Lung (tissue), 12 donors: ENCODE data around the gene LOXL1. TPM values are rescaled to one million over a fixed set of nuclear protein-coding genes. Genes with fewer than 3 reads are reported as not detected.

Source experiments
- ATAC-seq: fragments of 200-7000 bp; cut with Tn5 transposase; one replicate; pipeline ENCODE4 v1.9.1; 2020; ENCODE audit warnings: moderate number of reproducible peaks; ENCODE audit not compliant: insufficient read depth, low FRiP score
- DNase-seq, 3 donors: peaks; one replicate each; pipeline ENCODE4 v3.0.0-alpha.2; 2013 to 2017
- H3K27ac ChIP-seq, 2 donors: one replicate each; pipeline ENCODE4 v1.5.1; 2013; ENCODE audit warnings: mild to moderate bottlenecking in 2 of 2, moderate library complexity in 2 of 2, control low read depth in 1 of 2, inconsistent platforms in 1 of 2, low read depth in 1 of 2, low read length in 1 of 2
- H3K27me3 ChIP-seq, 3 donors: one replicate each; pipeline ENCODE4 v1.5.1; 2013; ENCODE audit warnings: low read length in 2 of 3; ENCODE audit not compliant: control insufficient read depth in 3 of 3, insufficient read depth in 3 of 3
- H3K36me3 ChIP-seq, 4 donors: one replicate each; pipeline ENCODE4 v1.5.1; 2013; ENCODE audit warnings: low read length in 4 of 4, mild to moderate bottlenecking in 1 of 4, moderate library complexity in 1 of 4; ENCODE audit not compliant: control insufficient read depth in 4 of 4, insufficient read depth in 4 of 4
- H3K4me1 ChIP-seq, 5 donors: one replicate each; pipeline ENCODE4 v1.5.1; 2013; ENCODE audit warnings: low read length in 5 of 5, mild to moderate bottlenecking in 2 of 5, moderate library complexity in 1 of 5; ENCODE audit not compliant: control insufficient read depth in 5 of 5, insufficient read depth in 5 of 5
- H3K4me3 ChIP-seq: one replicate; pipeline ENCODE4 v1.5.1; 2013; ENCODE audit warnings: mild to moderate bottlenecking, control low read depth, moderate library complexity
- H3K9ac ChIP-seq, 2 donors: one replicate each; pipeline ENCODE4 v1.5.1; 2013; ENCODE audit warnings: low read length in 2 of 2, control low read depth in 1 of 2; ENCODE audit not compliant: insufficient read depth in 1 of 2
- H3K9me3 ChIP-seq, 4 donors: one replicate each; pipeline ENCODE4 v1.5.1; 2013; ENCODE audit warnings: low read length in 3 of 4, mild to moderate bottlenecking in 1 of 4, moderate library complexity in 1 of 4; ENCODE audit not compliant: control insufficient read depth in 4 of 4, insufficient read depth in 3 of 4
- WGBS, 2 donors: extraction: QIAGEN DNeasy Blood & Tissue Kit; methylation state at CpG; one replicate each; pipeline ENCODE4 v1.1.7; 2013; 5-methylcytosine and 5-hydroxymethylcytosine counted together
- polyA plus RNA-seq, 2 donors: library from polyadenylated mRNA; stranded (reverse); fragments of 200-250 nt; gene quantifications; one replicate each; pipeline ENCODE4 v1.2.1, GENCODE V29; 2013
- total RNA-seq, 2 donors: library from RNA; depleted of rRNA in 1 of 2; stranded (reverse); fragments of >200 nt in 1 of 2; gene quantifications; one replicate each; pipeline ENCODE4 v1.2.1, GENCODE V29; 2014 to 2021
- TF ChIP-seq, protein P1 (sequence below): IDR thresholded peaks from 2 replicates; pipeline ENCODE4 v1.5.1; 2012; ENCODE audit warnings: mild to moderate bottlenecking; ENCODE audit errors: control extremely low read depth, extremely low read depth
- donor health status: control.
- donor health status: control.
- donor health status: Bipolar disorder and iron deficiency.
- donor health status: healthy.
- donor health status: DM: yes; HTN: yes; CAD: no.

LOXL1 gene
- total and polyA plus RNA-seq, 4 donors = 9.4 to 25.3 (median 14.3) TPM

DNA sequence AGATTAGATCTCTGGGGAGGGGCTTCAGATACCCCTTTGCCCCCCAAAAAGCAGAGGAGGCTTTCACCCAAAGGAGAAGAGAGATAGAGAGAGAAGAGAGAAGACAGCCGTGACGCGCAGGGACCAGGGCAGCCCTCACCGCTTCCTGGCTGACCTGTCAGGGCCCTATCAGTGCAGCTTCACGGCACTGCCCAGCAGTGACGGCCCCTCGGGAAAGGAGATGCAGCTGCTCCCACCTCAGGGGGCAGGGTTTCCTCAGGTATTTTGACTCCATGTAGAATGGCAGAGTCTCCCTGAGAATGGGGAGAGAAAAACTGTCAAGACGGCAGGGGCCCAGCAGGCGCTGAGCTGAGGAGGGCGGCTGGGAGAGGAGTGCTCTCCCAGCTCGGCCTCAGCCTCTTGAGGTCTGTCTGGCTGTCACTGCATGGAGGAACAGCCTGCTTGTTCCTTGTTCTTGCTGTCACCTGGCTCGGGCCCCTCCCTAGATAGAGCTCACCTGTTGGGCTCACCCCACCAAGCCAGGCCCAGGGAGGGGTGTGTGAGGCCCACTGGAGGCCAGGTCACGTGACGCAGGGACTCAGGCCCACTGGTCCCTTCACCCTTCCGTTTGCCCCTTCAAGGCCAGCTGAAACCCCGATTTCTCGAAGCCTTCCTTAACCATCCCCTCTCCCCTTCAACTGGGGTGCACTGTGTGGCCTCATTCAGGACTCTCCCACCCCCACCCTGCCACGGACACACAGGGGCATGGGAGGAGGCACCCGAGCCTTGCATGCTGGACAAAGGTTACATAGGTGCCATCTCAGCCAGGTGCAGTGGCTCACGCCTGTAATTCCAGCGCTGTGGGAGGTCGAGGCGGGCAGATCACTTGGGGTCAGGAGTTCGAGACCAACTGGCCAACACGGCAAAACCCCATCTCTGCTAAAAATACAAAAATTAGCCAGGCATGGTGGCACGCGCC is 28.2 kb downstream of the LOXL1 start:
- 90 to 91% methylated on average over 27 of the region's 27 CpGs for WGBS, 2 donors
- Histone ChIP-seq H3K27ac (no peak overlapping the region), H3K36me3 (peaks cover 0 to 17% (median 7%) of the 10 kb centered on the region in 4 donors), H3K4me3 (no peak overlapping the region), H3K4me1 (peaks cover 6 to 18% (median 8%) of the 10 kb centered on the region in 5 donors), H3K9ac (no peak overlapping the region), H3K9me3 (no peaks in the 10 kb centered on the region), H3K27me3 (no peaks in the 10 kb centered on the region)
- ATAC-seq (no peak), DNase-seq (peak in 1 of 3 donors; percentile 15)
- TF ChIP-seq, protein P1, sequence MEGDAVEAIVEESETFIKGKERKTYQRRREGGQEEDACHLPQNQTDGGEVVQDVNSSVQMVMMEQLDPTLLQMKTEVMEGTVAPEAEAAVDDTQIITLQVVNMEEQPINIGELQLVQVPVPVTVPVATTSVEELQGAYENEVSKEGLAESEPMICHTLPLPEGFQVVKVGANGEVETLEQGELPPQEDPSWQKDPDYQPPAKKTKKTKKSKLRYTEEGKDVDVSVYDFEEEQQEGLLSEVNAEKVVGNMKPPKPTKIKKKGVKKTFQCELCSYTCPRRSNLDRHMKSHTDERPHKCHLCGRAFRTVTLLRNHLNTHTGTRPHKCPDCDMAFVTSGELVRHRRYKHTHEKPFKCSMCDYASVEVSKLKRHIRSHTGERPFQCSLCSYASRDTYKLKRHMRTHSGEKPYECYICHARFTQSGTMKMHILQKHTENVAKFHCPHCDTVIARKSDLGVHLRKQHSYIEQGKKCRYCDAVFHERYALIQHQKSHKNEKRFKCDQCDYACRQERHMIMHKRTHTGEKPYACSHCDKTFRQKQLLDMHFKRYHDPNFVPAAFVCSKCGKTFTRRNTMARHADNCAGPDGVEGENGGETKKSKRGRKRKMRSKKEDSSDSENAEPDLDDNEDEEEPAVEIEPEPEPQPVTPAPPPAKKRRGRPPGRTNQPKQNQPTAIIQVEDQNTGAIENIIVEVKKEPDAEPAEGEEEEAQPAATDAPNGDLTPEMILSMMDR = no peak

DNA sequence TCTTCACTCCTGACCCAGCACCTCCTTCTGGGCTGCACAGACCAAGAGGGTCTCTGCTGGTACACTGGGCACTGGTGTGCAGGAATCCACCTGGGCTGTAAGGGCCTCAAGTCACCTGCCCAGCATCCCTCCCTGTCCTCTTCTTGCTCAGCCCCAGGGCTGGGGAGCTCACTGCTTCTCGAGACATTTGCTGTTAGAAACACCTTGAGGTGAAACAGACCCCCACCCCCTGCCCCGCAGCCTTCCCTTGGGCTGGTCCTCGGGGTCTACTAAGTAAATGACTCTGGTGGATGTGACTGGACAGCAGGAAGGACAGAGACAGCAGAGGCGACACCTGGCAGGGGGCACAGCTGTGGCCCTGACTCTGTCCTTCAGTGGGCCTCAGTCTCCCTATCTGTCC is 29.1 kb downstream of the LOXL1 start:
- DNase-seq = peak in 1 of 3 donors; percentile 8
- no peaks in the 10 kb centered on the region for H3K9me3 ChIP-seq
- no peak overlapping the region for H3K27ac ChIP-seq
- H3K4me1 ChIP-seq = peaks cover 6 to 18% (median 8%) of the 10 kb centered on the region in 5 donors
- H3K27me3 ChIP-seq = no peaks in the 10 kb centered on the region
- 92 to 93% methylated on average over 4 of the region's 4 CpGs for WGBS, 2 donors
- TF ChIP-seq, protein P1 = no peak
- no peak for ATAC-seq
- H3K9ac ChIP-seq = no peak overlapping the region
- H3K4me3 ChIP-seq = no peak overlapping the region
- peaks cover 0 to 15% (median 3%) of the 10 kb centered on the region in 4 donors for H3K36me3 ChIP-seq

DNA sequence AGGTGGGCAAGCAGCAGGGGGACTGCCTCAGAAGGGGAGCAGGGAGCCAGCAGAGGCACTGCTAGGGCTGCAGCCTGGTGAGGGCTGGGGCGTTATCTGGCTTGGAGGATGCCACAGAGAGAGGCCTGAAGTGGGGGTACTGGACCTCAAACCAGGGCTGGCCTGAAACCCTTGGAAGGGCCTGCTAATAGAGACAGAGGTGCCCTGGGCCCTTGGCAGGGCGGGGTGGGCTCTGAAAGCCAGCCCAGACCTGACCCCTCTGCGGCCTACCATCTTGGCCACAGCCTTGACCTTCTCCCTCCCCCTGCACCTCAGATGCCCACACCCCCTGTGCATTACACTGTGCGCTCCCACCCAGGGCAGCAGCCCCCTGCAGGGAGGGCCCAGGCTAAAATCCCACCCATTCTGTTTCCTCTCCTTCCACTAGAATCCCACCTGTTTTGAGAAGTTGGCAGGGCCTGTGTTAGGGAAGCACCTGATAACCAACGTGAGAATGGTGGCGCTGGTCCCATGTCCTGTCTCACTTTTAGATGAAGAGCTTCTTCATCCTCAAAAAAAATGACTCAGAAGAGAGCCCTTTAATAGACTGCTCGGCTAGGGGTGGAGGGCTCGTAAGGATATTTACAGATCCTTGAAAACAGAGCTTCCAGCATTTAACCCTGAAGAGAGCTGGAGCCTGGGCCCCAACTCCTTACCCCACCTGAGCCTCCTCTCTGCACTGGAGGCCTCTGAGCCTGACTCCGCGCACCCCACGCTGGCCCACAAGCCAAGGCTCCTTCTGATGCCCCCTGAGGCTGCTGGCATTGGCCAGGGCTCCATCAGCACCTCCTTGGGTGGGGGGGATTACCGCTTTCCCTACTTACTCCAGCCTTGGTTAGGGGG is 29.8 kb downstream of the LOXL1 start:
- peaks cover 0 to 13% (median 0%) of the 10 kb centered on the region in 4 donors for H3K36me3 ChIP-seq
- ATAC-seq = no peak
- H3K27me3 ChIP-seq = no peaks in the 10 kb centered on the region
- peaks cover 6 to 11% (median 8%) of the 10 kb centered on the region in 5 donors for H3K4me1 ChIP-seq
- WGBS, 2 donors = 78 to 83% methylated on average over 12 of the region's 12 CpGs
- TF ChIP-seq, protein P1 = no peak
- H3K9ac ChIP-seq = no peak overlapping the region
- peak in 1 of 3 donors; percentile 8 for DNase-seq
- no peak overlapping the region for H3K4me3 ChIP-seq
- no peaks in the 10 kb centered on the region for H3K9me3 ChIP-seq
- no peak overlapping the region for H3K27ac ChIP-seq
